Measurements from ENCODE around the gene KSR2.

- no peak for TF ChIP-seq CTCF (IDR thresholded peaks at IDR 0.05)
- TF ChIP-seq POLR2A (IDR thresholded peaks at IDR 0.05): no peak
These were observed 460.3 kb downstream of the KSR2 start for GRCh38 chr12:117508468-117508867.

Measured in testis (tissue), 2 donors.